Osteocyte (in vitro differentiated cells): ENCODE data around the gene FAM47E. TPM values are rescaled to one million over a fixed set of nuclear protein-coding genes. Genes with fewer than 3 reads are reported as not detected.
A peak's percentile ranks its signal among the peaks of the same experiment; 100 is the strongest.

Experiments
- DNase-seq: peaks from one replicate; pipeline ENCODE4 v3.0.0; 2021; ENCODE audit warnings: mixed read lengths; ENCODE audit not compliant: unreplicated experiment; ENCODE audit errors: extremely low spot score
- H3K27ac Mint-ChIP-seq: one replicate; pipeline ENCODE4 v1.8.0; 2021; ENCODE audit warnings: mild to moderate bottlenecking, mixed read lengths; ENCODE audit not compliant: unreplicated experiment
- H3K27me3 Mint-ChIP-seq: one replicate; pipeline ENCODE4 v1.8.0; 2021; ENCODE audit warnings: mixed read lengths; ENCODE audit not compliant: unreplicated experiment
- H3K36me3 Mint-ChIP-seq: one replicate; pipeline ENCODE4 v1.8.0; 2021; ENCODE audit warnings: mixed read lengths; ENCODE audit not compliant: unreplicated experiment
- H3K4me1 Mint-ChIP-seq: one replicate; pipeline ENCODE4 v1.8.0; 2021; ENCODE audit warnings: mixed read lengths; ENCODE audit not compliant: unreplicated experiment
- H3K4me3 Mint-ChIP-seq: one replicate; pipeline ENCODE4 v1.8.0; 2021; ENCODE audit warnings: mild to moderate bottlenecking, moderate library complexity, mixed read lengths; ENCODE audit not compliant: unreplicated experiment
- H3K9me3 Mint-ChIP-seq: one replicate; pipeline ENCODE4 v1.8.0; 2021; ENCODE audit warnings: mixed read lengths; ENCODE audit not compliant: unreplicated experiment
- CTCF ChIP-seq: fragments of 200-600 bp; sonication (generic); IDR thresholded peaks from 2 replicates; pipeline ENCODE4 v1.5.0; 2021; ENCODE audit warnings: antibody characterized with exemption, mild to moderate bottlenecking, moderate library complexity
- total RNA-seq: library from RNA; stranded (reverse); gene quantifications from 2 replicates; pipeline ENCODE4 v1.2.1, GENCODE V29; 2021

FAM47E gene
- total RNA-seq, 1 donor from 2014 or later: 0.70 TPM

- no peak for TF ChIP-seq CTCF
- Mint-ChIP-seq H3K4me1 (peaks cover 7% of the 10 kb centered on the region), H3K27me3 (peaks cover 18% of the 10 kb centered on the region), H3K4me3 (no peak overlapping the region), H3K9me3 (peaks cover 13% of the 10 kb centered on the region), H3K36me3 (peaks cover 8% of the 10 kb centered on the region), H3K27ac (no peak overlapping the region)
- DNase-seq: no peak
Measured at GRCh38 chr4:76296286-76296820, 44.8 kb downstream of the FAM47E start.

- H3K4me3 Mint-ChIP-seq: no peak overlapping the region
Measured at GRCh38 chr4:76298227-76298626, 46.7 kb downstream of the FAM47E start.

GRCh38 chr4:76300012-76300411, 48.5 kb downstream of the FAM47E start:
- peaks cover 9% of the 10 kb centered on the region for H3K27me3 Mint-ChIP-seq
- H3K4me3 Mint-ChIP-seq: no peak overlapping the region
- H3K36me3 Mint-ChIP-seq: peaks cover 8% of the 10 kb centered on the region
- H3K27ac Mint-ChIP-seq: peak overlapping the region; percentile 29
- H3K4me1 Mint-ChIP-seq: peaks cover 18% of the 10 kb centered on the region
- peaks cover 13% of the 10 kb centered on the region for H3K9me3 Mint-ChIP-seq
- no peak for DNase-seq
- TF ChIP-seq CTCF: no peak

More at GRCh38 chr4:76298227-76298626, 46.7 kb downstream of the FAM47E start:
- TF ChIP-seq CTCF: no peak
- Mint-ChIP-seq H3K4me1 (peaks cover 18% of the 10 kb centered on the region), H3K36me3 (peaks cover 8% of the 10 kb centered on the region), H3K9me3 (peaks cover 13% of the 10 kb centered on the region), H3K27ac (no peak overlapping the region), H3K27me3 (peaks cover 12% of the 10 kb centered on the region)
- no peak for DNase-seq

- Mint-ChIP-seq H3K9me3 (peaks cover 7% of the 10 kb centered on the region), H3K4me3 (no peak overlapping the region), H3K27me3 (peaks cover 4% of the 10 kb centered on the region), H3K36me3 (peaks cover 8% of the 10 kb centered on the region), H3K27ac (peak overlapping the region; percentile 72), H3K4me1 (peaks cover 20% of the 10 kb centered on the region)
- DNase-seq: no peak
- no peak for TF ChIP-seq CTCF
Measured at GRCh38 chr4:76301068-76301774, 49.7 kb downstream of the FAM47E start.

GRCh38 chr4:76301775-76302162, 50.2 kb downstream of the FAM47E start:
- no peak for TF ChIP-seq CTCF
- Mint-ChIP-seq H3K4me1 (peaks cover 20% of the 10 kb centered on the region), H3K27ac (peak overlapping the region; percentile 45), H3K36me3 (peaks cover 8% of the 10 kb centered on the region), H3K9me3 (peaks cover 3% of the 10 kb centered on the region), H3K27me3 (no peaks in the 10 kb centered on the region), H3K4me3 (no peak overlapping the region)
- no peak for DNase-seq
